ENCODE results near the gene BSPRY. TPM values are rescaled to one million over a fixed set of nuclear protein-coding genes. Genes with fewer than 3 reads are reported as not detected.

The BSPRY gene
- total RNA-seq = not detected in 2 replicates

GRCh38 chr9:113349445-113350094, at the start of gene BSPRY:
Gene BSPRY, plus strand, starts transcription at chr9:113349541. Its CDS starts 39 bp downstream, at chr9:113349580.

GRCh38 chr9:113302792-113303418, 46.4 kb upstream of the BSPRY start, which contains the start of gene RNF183:
Gene RNF183, minus strand, starts transcription at chr9:113303376. Its CDS starts 5,192 bp downstream, at chr9:113298184.

GRCh38 chr9:113340011-113340699, 9.2 kb upstream of the BSPRY start, which contains the start of gene WDR31:
Gene WDR31, minus strand, starts transcription at chr9:113340275. Its CDS starts 8,253 bp downstream, at chr9:113332022.

GRCh38 chr9:113376634-113377567, 27.6 kb downstream of the BSPRY start, which contains the start of gene HDHD3:
Gene HDHD3, minus strand, starts transcription at chr9:113376986. Its CDS starts 2,632 bp downstream, at chr9:113374354.

GRCh38 chr9:113401027-113401792, 51.9 kb downstream of the BSPRY start, which contains the start of gene ALAD:
Gene ALAD, minus strand, starts transcription at chr9:113401284. Its CDS starts 7,725 bp downstream, at chr9:113393559.

GRCh38 chr9:113410207-113410864, 61.0 kb downstream of the BSPRY start, which contains the start of the genes C9orf43 and POLE3:
Gene C9orf43, plus strand, starts transcription at chr9:113410747. Its CDS starts 2,747 bp downstream, at chr9:113413494.
Gene POLE3, minus strand, starts transcription at chr9:113410675. Its CDS starts 382 bp downstream, at chr9:113410293.

Other genes with a start within 250 kb of the BSPRY start
- gene SLC31A2, start 198.5 kb upstream of the BSPRY start, total RNA-seq = 6.1 and 10.1 TPM in 2 replicates
- gene FKBP15, start 128.3 kb upstream of the BSPRY start, total RNA-seq = 18.1 and 24.6 TPM in 2 replicates
- 36.5 and 53.2 TPM in 2 replicates for gene SLC31A1, start 128.0 kb upstream of the BSPRY start, total RNA-seq
- gene CDC26, start 74.0 kb upstream of the BSPRY start, total RNA-seq = 30.9 and 40.7 TPM in 2 replicates
- 26.4 and 41.9 TPM in 2 replicates for gene PRPF4, start 73.9 kb upstream of the BSPRY start, total RNA-seq
- gene RNF183, start 46.2 kb upstream of the BSPRY start, total RNA-seq = not detected in 2 replicates
- 1.2 and 2.1 TPM in 2 replicates for gene WDR31, start 9.3 kb upstream of the BSPRY start, total RNA-seq
- 8.3 and 8.9 TPM in 2 replicates for gene HDHD3, start 27.4 kb downstream of the BSPRY start, total RNA-seq
- gene ALAD, start 51.7 kb downstream of the BSPRY start, total RNA-seq = 23.6 and 27.6 TPM in 2 replicates
- 31.5 and 38.3 TPM in 2 replicates for gene POLE3, start 61.1 kb downstream of the BSPRY start, total RNA-seq
- 0.30 and 0.69 TPM in 2 replicates for gene C9orf43, start 61.2 kb downstream of the BSPRY start, total RNA-seq
- gene RGS3, start 114.2 kb downstream of the BSPRY start, total RNA-seq = 39.2 and 53.7 TPM in 2 replicates